ENCODE measurements around the gene ARL5C.
"Not testable (repeated sequence)": the region's sequence is repeated elsewhere in the genome, so short reads cannot be mapped to it uniquely, and the experiment has no call there.

ARL5C gene

GRCh38 chr17:39141294-39141693 is 24.7 kb downstream of the ARL5C start:
- DNase-seq (ENCODE audit: low spot score): no peak

DNA sequence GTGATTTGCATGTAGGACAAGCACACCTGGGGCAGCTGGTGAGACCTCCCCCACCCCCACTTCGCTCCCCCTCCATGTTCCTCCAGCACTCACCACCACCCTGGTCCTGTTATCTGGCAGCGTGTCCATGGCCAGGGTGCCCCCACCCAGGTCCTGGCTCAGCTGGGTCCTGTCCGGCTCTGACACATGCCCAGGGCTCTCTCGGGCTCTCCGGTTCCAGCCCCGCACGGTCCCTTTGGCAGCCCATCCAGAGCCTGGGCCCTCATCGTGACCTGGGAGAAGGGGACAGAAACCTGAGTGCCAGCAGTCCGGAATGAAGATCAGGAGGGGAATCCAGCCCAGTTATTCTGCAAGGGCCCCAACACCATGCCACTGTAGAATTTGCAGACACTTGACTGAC is 26.4 kb downstream of the ARL5C start:
- no peak for DNase-seq (ENCODE audit: low spot score)

GRCh38 chr17:39139161-39139511 is 26.8 kb downstream of the ARL5C start:
- DNase-seq (ENCODE audit: low spot score): no peak

- DNase-seq (ENCODE audit: low spot score): no peak
Measured at GRCh38 chr17:39138431-39139160, 27.4 kb downstream of the ARL5C start.

- no peak for DNase-seq (ENCODE audit: low spot score)
Measured at GRCh38 chr17:39134878-39135277, 31.1 kb downstream of the ARL5C start.

- no peak for DNase-seq (ENCODE audit: low spot score)
Measured at GRCh38 chr17:39132192-39132610, 33.8 kb downstream of the ARL5C start.

DNA sequence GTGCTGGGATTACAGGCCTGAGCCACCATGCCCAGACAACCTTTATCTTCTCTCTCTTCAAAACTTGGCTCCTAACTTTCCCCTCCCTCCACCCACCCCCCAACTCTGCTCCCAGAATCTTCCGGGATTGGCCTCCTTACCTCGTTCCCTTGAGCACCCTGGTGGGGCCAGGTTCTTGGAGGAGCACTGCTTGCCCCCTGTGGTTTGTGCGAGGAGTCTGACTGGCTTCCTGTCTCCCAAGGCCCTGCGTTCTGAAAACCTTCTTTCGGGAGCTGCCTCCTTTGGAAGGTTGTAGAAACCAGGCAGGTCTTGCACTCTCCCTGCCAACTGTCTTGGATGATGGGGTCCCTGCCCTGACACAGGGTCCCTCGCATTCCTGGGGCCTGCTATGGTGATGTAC is 34.3 kb downstream of the ARL5C start:
- no peak for DNase-seq (ENCODE audit: low spot score)

GRCh38 chr17:39130205-39130604 is 35.8 kb downstream of the ARL5C start:
- no peak for DNase-seq (ENCODE audit: low spot score)

GRCh38 chr17:39129544-39129943 is 36.4 kb downstream of the ARL5C start:
- DNase-seq (ENCODE audit: low spot score): not testable (repeated sequence)

- no peak for DNase-seq (ENCODE audit: low spot score)
Measured at GRCh38 chr17:39126436-39126835, 39.5 kb downstream of the ARL5C start.

DNA sequence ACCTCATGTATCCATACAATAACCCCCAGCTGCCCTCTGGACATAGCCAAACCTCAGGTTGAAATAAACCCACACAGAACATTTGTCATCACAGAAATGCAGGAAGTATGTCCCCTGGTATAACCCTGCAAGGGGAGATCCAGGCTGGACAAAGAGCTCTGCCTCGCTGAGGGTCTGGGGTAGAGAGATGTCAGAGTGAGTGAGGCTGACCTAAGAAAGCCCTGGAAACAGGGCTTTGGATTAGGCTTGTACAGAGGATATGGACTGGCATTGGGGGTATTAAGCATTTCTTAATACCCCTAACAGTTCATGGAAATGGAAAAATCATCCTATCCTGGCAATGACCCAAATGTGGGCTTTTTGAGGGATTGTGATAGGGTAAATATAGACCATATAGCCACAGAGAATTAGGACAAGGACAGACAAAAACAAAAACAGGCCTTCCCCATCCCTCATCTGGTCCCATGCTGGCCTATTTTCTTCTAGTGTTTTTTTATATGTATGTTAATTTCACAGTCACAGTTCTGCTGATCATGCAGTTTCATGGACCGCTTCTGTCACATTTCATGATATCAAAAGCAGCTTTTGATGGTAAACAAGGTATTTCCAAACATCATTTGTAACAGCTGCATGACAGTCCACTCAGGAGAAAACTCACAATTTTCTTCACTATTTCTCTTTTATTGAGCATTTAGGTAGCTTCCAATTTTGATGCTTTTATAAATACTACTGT is 40.7 kb downstream of the ARL5C start:
- DNase-seq (ENCODE audit: low spot score): no peak

DNA sequence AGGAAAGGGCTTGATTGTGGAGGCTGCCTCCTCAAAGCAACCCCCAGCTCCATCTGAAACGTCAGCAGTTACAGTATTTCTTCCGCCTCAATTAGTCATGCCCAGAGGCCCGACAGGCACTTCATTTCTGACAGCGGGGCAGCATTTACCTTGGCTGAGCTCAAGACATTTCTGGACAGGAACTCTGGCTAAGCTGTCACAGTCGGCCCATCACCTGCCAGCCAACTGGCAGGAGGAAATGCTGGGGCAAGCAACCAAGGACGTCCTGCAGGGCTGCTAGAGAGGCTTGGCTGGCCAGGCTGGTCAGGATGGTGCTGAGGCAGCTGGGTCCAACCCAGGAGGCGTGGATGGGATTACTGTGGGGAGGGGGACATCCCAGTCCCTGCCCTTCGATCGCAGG is 42.3 kb downstream of the ARL5C start:
- no peak for DNase-seq (ENCODE audit: low spot score)

GRCh38 chr17:39122991-39123390 is 43.0 kb downstream of the ARL5C start:
- DNase-seq (ENCODE audit: low spot score): no peak

DNA sequence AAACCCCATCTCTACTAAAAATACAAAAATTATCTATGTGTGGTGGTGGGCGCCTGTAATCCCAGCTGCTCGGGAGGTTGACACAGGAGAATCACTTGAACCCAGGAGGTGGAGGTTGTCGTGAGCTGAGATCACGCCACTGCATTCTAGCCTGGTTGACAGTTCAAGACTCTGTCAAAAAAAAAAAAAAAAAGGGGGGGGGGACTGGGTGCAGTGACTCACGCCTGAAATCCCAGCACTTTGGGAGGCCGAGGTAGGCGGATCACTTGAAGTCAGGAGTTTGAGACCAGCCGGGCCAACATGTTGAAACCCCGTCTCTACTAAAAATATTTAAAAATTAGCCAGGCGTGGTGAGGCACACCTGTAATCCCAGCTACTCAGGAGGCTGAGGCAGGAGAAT is 44.0 kb downstream of the ARL5C start:
- not testable (repeated sequence) for DNase-seq (ENCODE audit: low spot score)

DNA sequence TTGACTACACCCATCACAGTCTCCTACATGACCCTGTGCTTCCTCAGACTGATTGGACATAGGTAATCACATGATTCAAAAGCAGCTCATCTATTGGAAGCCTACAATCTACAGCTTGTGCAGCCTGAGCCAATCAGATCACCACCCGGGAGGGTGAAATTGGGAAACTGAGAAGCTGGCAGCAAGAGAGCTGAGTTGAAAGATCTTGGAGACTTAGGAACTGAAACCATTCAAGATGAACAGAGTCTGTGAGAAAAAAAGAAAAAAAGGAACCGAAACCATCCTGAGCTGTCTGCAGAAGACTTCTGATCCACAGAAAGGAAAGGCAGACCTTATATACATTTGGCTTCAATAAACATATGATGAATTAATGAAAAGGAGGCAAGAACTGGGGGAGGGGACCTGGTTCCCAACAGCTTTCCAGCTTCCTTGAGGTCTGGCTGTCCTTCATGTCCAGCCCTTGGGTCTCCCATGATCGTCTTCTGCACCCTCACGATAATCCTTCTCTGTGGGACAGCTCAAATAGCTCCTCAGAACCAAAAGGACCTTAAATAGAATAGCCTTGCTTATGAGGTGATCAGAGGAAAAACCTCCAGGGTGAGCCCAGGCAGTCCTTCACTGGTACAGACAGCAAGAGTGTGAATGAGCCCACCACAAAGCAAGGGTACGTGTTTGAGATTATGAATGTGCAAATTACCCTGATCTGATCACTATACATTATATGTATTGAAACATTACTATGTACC is 47.1 kb downstream of the ARL5C start:
- DNase-seq (ENCODE audit: low spot score): no peak

- DNase-seq (ENCODE audit: low spot score): no peak
Measured at GRCh38 chr17:39116224-39116623, 49.7 kb downstream of the ARL5C start.

- no peak for DNase-seq (ENCODE audit: low spot score)
Measured at GRCh38 chr17:39115135-39115534, 50.8 kb downstream of the ARL5C start.

DNA sequence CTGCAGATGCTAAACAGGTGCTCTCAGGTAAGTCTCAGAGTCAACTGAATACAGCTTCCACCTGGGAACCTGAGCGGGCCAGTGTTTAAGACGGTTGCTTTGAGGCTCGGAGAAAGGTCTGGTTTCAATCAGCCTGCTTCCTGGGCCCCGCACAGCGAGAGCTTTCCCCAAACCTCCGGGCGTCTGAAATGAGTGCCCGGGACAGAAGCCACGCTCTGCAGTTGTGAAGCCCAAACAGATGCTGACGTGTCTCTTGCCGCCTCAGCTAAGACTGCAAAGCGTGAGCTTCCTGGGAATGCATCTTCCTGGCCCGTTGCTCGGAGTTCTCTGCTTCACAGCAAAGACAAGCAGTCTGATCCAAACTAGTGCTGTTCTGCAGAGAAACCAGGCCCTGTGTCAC is 51.2 kb downstream of the ARL5C start:
- no peak for DNase-seq (ENCODE audit: low spot score)

- no peak for DNase-seq (ENCODE audit: low spot score)
Measured at GRCh38 chr17:39113871-39114270, 52.1 kb downstream of the ARL5C start.

DNA sequence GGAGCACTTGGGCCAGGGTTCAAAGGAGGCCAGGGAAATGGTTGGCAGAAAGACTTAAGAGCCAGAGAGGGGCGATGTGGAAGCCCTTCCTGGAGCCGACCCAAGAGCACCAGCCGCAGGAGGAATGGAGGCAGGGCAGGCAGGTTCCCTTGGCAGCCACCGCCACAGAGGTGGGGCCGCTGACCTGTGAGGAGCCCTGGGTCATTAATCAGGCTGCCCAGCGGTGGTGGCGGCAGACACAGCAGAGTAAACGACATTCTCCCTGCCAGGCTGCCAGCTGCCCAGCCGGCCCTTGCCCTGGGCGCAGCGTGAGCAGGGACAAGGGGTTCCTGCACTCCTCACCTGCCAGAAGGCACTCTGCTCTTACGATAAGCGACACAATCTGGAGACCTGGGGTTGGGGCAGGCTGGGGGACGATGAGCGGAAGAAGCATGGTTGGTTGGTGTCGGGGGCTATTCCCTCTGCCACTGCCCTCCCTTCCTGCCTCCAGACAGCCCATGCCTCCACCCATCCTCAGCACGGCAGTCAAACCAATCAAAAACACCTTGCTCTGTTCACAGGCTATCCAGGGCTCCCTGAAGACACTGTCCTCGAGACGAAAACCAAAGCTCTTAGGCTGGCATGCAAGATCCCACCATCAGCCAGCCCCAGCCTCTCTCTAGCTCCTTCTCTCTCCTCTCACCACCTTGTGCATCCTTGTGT is 55.4 kb downstream of the ARL5C start:
- no peak for DNase-seq (ENCODE audit: low spot score)

DNA sequence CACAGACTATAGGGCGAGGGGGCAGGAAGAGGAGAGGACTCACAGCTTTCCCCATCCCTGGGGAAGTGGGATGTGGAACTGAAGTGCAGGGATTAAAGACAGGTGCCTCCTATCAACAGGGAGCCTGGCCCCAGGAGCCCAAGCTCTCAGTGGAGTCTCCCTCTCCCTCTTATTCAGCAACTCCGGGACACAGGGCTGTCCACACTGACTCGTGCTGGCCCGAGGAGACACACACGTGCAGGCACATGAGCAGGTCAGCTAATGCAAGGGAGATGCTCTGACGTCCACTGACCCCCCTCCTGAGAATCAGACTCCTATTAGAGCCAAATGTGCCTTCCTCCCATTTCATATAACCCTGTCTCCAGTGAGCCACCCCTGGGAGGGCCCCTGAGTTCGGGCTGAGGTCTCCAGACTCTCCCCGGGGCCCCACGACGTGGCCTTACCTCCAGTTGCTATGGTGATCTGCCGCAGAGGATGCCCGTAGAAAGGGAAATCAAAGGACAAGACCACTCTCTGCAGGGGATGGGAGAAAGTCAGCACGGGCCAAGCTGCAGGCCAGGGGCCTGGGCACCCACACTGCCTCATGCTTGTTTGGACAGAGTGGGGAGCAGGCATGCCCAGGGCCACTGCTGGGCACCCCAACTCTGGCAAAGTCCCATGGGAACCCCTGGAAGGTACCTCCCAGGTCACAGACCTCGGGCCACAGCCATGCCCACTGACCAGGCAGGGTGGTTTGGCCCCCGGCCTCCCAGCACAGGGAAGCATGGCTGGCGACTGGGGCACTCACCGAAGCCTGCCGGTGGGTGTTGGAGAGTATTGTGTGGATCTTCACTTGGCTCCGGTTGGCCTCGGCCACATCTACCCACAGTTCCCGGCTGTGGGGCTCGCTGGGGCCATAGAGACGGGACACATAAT is 57.2 kb downstream of the ARL5C start:
- DNase-seq (ENCODE audit: low spot score): no peak
